HK-2 (cell line): ENCODE data around the gene TMC1.

Experiments
- DNase-seq: peaks from one replicate; pipeline ENCODE4 v3.0.0-alpha.2; 2018; ENCODE audit not compliant: unreplicated experiment

TMC1 gene

GRCh38 chr9:72614067-72614466 is 92.7 kb downstream of the TMC1 start:
- no peak for DNase-seq

GRCh38 chr9:72615931-72616330 is 94.5 kb downstream of the TMC1 start:
- no peak for DNase-seq

GRCh38 chr9:72618811-72619210 is 97.4 kb downstream of the TMC1 start:
- no peak for DNase-seq

- DNase-seq = no peak
Measured at GRCh38 chr9:72622186-72622585, 100.8 kb downstream of the TMC1 start.

- no peak for DNase-seq
Measured at GRCh38 chr9:72623156-72623555, 101.7 kb downstream of the TMC1 start.

GRCh38 chr9:72627147-72627546 is 105.7 kb downstream of the TMC1 start:
- no peak for DNase-seq

- DNase-seq = no peak
Measured at GRCh38 chr9:72627956-72628540, 106.6 kb downstream of the TMC1 start.

- no peak for DNase-seq
Measured at GRCh38 chr9:72633966-72634365, 112.6 kb downstream of the TMC1 start.

GRCh38 chr9:72635197-72635596 is 113.8 kb downstream of the TMC1 start:
- DNase-seq = no peak

- no peak for DNase-seq
Measured at GRCh38 chr9:72636621-72637020, 115.2 kb downstream of the TMC1 start.

GRCh38 chr9:72643651-72644050 is 122.2 kb downstream of the TMC1 start:
- no peak for DNase-seq

GRCh38 chr9:72646061-72646460 is 124.7 kb downstream of the TMC1 start:
- no peak for DNase-seq

GRCh38 chr9:72648324-72649126 is 127.1 kb downstream of the TMC1 start:
- no peak for DNase-seq

- no peak for DNase-seq
Measured at GRCh38 chr9:72649127-72649442, 127.7 kb downstream of the TMC1 start.

GRCh38 chr9:72650206-72650605 is 128.8 kb downstream of the TMC1 start:
- no peak for DNase-seq

GRCh38 chr9:72656021-72656420 is 134.6 kb downstream of the TMC1 start:
- DNase-seq = no peak

GRCh38 chr9:72657023-72657422 is 135.6 kb downstream of the TMC1 start:
- DNase-seq = no peak

- no peak for DNase-seq
Measured at GRCh38 chr9:72658703-72659102, 137.3 kb downstream of the TMC1 start.

GRCh38 chr9:72661401-72662135 is 140.2 kb downstream of the TMC1 start:
- no peak for DNase-seq

GRCh38 chr9:72665421-72665820 is 144.0 kb downstream of the TMC1 start:
- no peak for DNase-seq

- no peak for DNase-seq
Measured at GRCh38 chr9:72667181-72667580, 145.8 kb downstream of the TMC1 start.

- no peak for DNase-seq
Measured at GRCh38 chr9:72674961-72675360, 153.6 kb downstream of the TMC1 start.

GRCh38 chr9:72675586-72675985 is 154.2 kb downstream of the TMC1 start:
- no peak for DNase-seq
